ENCODE data around the gene EFL1. TPM values are rescaled to one million over a fixed set of nuclear protein-coding genes. Genes with fewer than 3 reads are reported as not detected.
"Not testable (repeated sequence)": the region's sequence is repeated elsewhere in the genome, so short reads cannot be mapped to it uniquely, and the experiment has no call there.

The EFL1 gene
- total and polyA plus RNA-seq, 2 of the 4 experiments (the other 2 are of a cell fraction), result 10.1 to 24.6 TPM

- H3K4me3 ChIP-seq (ENCODE audit: insufficient read depth, low read depth, low read length), result peak overlapping the region; percentile 85
- intact Hi-C loops (cut with micrococcal nuclease); BruUV-seq (replicated peaks); H3K27ac ChIP-seq (ENCODE audit: insufficient read depth, low read length); in situ Hi-C loops (cut with MboI; ENCODE audit: low sequenced_read_pairs); H3K9me3 ChIP-seq (ENCODE audit: control insufficient read depth, insufficient read depth, low read length); H3K56ac ChIP-seq (ENCODE audit: extremely low read depth, insufficient read depth, low read length); H3K27me3 ChIP-seq (ENCODE audit: control insufficient read depth, insufficient read depth, low read length); dilution Hi-C loops (cut with HindIII; ENCODE audit: low sequenced_read_pairs, unreplicated experiment); H3K23ac ChIP-seq (ENCODE audit: low read depth, low read length); CTCF ChIA-PET; H2AK9ac ChIP-seq (replicated peaks; ENCODE audit: low read depth, low read length, poor library complexity); H2AK5ac ChIP-seq (ENCODE audit: low read depth, low read length); POLR2A ChIA-PET (ENCODE audit: unreplicated experiment); H3K9me1 ChIP-seq (ENCODE audit: insufficient read depth, low read length); H2BK120ac ChIP-seq (ENCODE audit: low read depth, low read length); H2BK20ac ChIP-seq (ENCODE audit: low read depth, low read length); H4K20me1 ChIP-seq (ENCODE audit: insufficient read depth, low read length); H3K36me3 ChIP-seq (ENCODE audit: control insufficient read depth, insufficient read depth, low read length); H3K14ac ChIP-seq (replicated peaks; ENCODE audit: low read depth, low read length); H3K4me1 ChIP-seq (ENCODE audit: control insufficient read depth, insufficient read depth, low read length); H4K91ac ChIP-seq (ENCODE audit: insufficient read depth, low read depth, low read length); H2BK15ac ChIP-seq (ENCODE audit: low read depth, low read length): not testable (repeated sequence)
- peak overlapping the region; percentile 67 for H2BK5ac ChIP-seq (ENCODE audit: low read depth, low read length, poor library complexity, severe bottlenecking)
- peak; percentile 68 for DNase-seq
- H3K18ac ChIP-seq (ENCODE audit: low read depth, low read length), result peak overlapping the region; percentile 34; the same call in 1 of the 2 replicates
- H4K5ac ChIP-seq (ENCODE audit: low read depth, low read length), result peak overlapping the region; percentile 8; the same call in 1 of the 2 replicates
- peaks cover 13 to 23% of the 10 kb centered on the region in 2 experiments for H3K79me1 ChIP-seq (ENCODE audit: low read depth in 1 of 2, low read length in 2 of 2)
- peak overlapping the region; percentile 36; the same call in 1 of the 2 replicates for H3K4ac ChIP-seq (ENCODE audit: low read depth, low read length)
- 0 out of 2 replicates have a peak, but pooled peaks have one; percentile 47 for TF ChIP-seq BHLHE40 (IDR thresholded peaks at IDR 0.05; ENCODE audit: low read depth, low read length)
- TF ChIP-seq, protein P1, sequence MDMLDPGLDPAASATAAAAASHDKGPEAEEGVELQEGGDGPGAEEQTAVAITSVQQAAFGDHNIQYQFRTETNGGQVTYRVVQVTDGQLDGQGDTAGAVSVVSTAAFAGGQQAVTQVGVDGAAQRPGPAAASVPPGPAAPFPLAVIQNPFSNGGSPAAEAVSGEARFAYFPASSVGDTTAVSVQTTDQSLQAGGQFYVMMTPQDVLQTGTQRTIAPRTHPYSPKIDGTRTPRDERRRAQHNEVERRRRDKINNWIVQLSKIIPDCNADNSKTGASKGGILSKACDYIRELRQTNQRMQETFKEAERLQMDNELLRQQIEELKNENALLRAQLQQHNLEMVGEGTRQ (IDR thresholded peaks at IDR 0.05; ENCODE audit: low read depth, low read length), result peak; percentile 73
- peak overlapping the region; percentile 25 for H3K9ac ChIP-seq (ENCODE audit: low read depth, low read length)
- peak overlapping the region; percentile 97 for H2AFZ ChIP-seq (replicated peaks; ENCODE audit: low read length, poor library complexity)
- ATAC-seq (ENCODE audit: low read depth), result peak; percentile 51
- peak overlapping the region; percentile 74 for H3K4me2 ChIP-seq (ENCODE audit: low read depth, low read length)
- WGBS, 2 experiments (ENCODE audit: extremely low coverage in 2 of 2, insufficient read length in 1 of 2), result 0% methylated on average over 5 of the region's 19 CpGs; no CpG with 5 or more reads in 1 of the 2 experiments
- peak overlapping the region in 1 of 2 experiments; percentile 53; a peak in 2 of 4 replicates for H4K8ac ChIP-seq (ENCODE audit: low read depth in 2 of 2, low read length in 2 of 2)
Measured at GRCh38 chr15:82261566-82262421, 740 bp downstream of the EFL1 start.

DNA sequence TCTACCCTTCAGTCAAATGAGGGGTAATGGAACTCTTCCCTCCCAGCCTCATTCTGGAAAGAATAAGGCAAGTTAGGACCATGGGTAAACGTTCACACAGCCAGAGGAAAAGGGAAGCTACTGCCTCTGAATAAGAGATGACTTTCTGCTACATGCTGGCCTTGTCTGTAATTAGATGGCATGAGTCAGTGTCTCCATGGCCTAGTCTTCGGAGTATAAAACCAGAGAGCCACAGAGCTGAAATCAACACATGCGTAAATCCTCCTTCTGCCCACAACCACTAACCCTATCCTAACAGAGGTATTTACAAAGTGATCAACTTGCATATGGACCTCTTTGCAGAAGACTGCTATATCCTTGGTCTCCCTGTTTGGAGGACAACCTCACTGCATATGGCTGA lies 14.3 kb downstream of the EFL1 start:
- H3K23ac ChIP-seq (ENCODE audit: low read depth, low read length); H3K4ac ChIP-seq (ENCODE audit: low read depth, low read length); H3K9me1 ChIP-seq (ENCODE audit: insufficient read depth, low read length); dilution Hi-C loops (cut with HindIII; ENCODE audit: low sequenced_read_pairs, unreplicated experiment); POLR2A ChIA-PET (ENCODE audit: unreplicated experiment); H4K20me1 ChIP-seq (ENCODE audit: insufficient read depth, low read length); BruUV-seq (replicated peaks); H2AFZ ChIP-seq (replicated peaks; ENCODE audit: low read length, poor library complexity); H3K4me2 ChIP-seq (ENCODE audit: low read depth, low read length); H4K5ac ChIP-seq (ENCODE audit: low read depth, low read length); H2AK5ac ChIP-seq (ENCODE audit: low read depth, low read length); H3K4me1 ChIP-seq (ENCODE audit: control insufficient read depth, insufficient read depth, low read length); H2AK9ac ChIP-seq (replicated peaks; ENCODE audit: low read depth, low read length, poor library complexity); H3K14ac ChIP-seq (replicated peaks; ENCODE audit: low read depth, low read length); H3K27me3 ChIP-seq (ENCODE audit: control insufficient read depth, insufficient read depth, low read length); in situ Hi-C loops (cut with MboI; ENCODE audit: low sequenced_read_pairs); H3K56ac ChIP-seq (ENCODE audit: extremely low read depth, insufficient read depth, low read length); H3K18ac ChIP-seq (ENCODE audit: low read depth, low read length); H2BK5ac ChIP-seq (ENCODE audit: low read depth, low read length, poor library complexity, severe bottlenecking); H3K9ac ChIP-seq (ENCODE audit: low read depth, low read length); H2BK20ac ChIP-seq (ENCODE audit: low read depth, low read length); H2BK15ac ChIP-seq (ENCODE audit: low read depth, low read length); intact Hi-C loops (cut with micrococcal nuclease); H2BK120ac ChIP-seq (ENCODE audit: low read depth, low read length); H3K27ac ChIP-seq (ENCODE audit: insufficient read depth, low read length); H3K36me3 ChIP-seq (ENCODE audit: control insufficient read depth, insufficient read depth, low read length); CTCF ChIA-PET; H4K8ac ChIP-seq (ENCODE audit: low read depth in 2 of 2, low read length in 2 of 2); H3K4me3 ChIP-seq (ENCODE audit: insufficient read depth, low read depth, low read length); H3K9me3 ChIP-seq (ENCODE audit: control insufficient read depth, insufficient read depth, low read length); H3K79me1 ChIP-seq (ENCODE audit: low read depth in 1 of 2, low read length in 2 of 2); H4K91ac ChIP-seq (ENCODE audit: insufficient read depth, low read depth, low read length): not testable (repeated sequence)
- peak; percentile 18 for DNase-seq
- WGBS, 2 experiments (ENCODE audit: extremely low coverage in 2 of 2, insufficient read length in 1 of 2), result no CpG with 5 or more reads among the region's 3 CpGs
- peak; percentile 37 for ATAC-seq (ENCODE audit: low read depth)
